ENCODE data around the gene PLSCR1. TPM values are rescaled to one million over a fixed set of nuclear protein-coding genes. Genes with fewer than 3 reads are reported as not detected.
"Not testable (repeated sequence)": the region's sequence is repeated elsewhere in the genome, so short reads cannot be mapped to it uniquely, and the experiment has no call there.

PLSCR1 gene
- polyA plus RNA-seq, 3 donors, result 67.5 to 82.7 (median 75.6) TPM

GRCh38 chr3:146522174-146523158 is 21.9 kb downstream of the PLSCR1 start:
- DNase-seq, result not testable (repeated sequence)

DNA sequence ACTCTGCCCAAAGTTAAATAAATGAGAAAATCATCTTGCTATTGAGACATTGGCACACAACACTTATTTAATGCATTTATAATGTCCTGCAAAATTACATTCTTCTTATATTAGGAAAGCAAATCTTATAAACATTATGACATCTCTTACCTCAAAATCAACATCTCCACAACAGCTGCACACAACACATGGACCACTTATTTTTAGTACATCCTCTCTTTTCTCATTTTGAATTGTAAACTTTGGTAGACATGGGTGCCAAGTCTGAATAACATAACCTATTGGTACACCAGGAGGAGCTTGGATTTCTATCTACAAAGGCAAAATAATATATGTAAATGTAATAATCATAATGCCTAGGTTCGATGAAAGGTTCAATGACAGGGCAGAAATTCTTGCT is 23.0 kb downstream of the PLSCR1 start:
- no peak for DNase-seq

DNA sequence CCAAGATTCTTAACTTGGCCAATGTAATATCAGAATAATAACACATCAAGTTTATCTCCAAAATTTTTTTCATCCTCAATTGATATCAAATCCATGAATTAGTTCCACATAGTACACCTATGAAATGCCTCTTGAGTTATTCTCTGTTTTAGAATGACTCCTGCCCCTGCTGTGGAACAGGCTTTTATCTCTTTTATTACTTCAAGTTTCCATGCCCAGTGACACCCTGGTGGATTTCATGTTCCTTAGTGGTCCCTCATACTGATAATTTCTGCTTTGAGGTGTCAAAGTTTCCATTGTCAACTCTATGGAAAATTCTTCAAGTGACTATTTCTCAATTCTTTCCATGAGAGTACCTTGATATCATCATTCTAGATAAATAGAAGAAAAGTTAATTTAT is 24.6 kb downstream of the PLSCR1 start:
- DNase-seq, result no peak

- no peak for DNase-seq
Measured at GRCh38 chr3:146517684-146518435, 26.5 kb downstream of the PLSCR1 start.

GRCh38 chr3:146513386-146514051 is 30.9 kb downstream of the PLSCR1 start:
- no peak for DNase-seq

- peak; percentile 52 for DNase-seq
Measured at GRCh38 chr3:146511402-146512134, 32.8 kb downstream of the PLSCR1 start.

GRCh38 chr3:146507331-146508120 is 36.9 kb downstream of the PLSCR1 start:
- DNase-seq, result no peak

DNA sequence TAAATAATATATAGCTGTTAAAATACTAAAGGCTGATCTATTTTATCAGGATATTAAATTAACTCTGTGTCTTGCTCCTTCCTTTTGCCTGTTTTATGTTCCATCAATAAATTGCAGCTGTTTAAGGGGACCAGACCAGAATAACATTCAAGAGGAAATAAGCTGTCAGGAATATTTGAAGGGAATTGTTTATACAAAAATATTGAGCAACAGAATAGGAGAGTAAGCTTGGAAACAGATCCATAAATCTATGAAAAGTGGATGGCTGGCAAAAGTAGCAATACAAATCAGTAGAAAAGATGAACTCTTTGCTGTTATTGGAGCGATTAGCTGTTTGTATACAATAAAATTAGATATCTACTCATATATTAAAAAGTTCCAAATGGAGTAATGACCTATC is 38.9 kb downstream of the PLSCR1 start:
- peak; percentile 27 for DNase-seq

GRCh38 chr3:146504498-146505197 is 39.8 kb downstream of the PLSCR1 start:
- no peak for DNase-seq

- DNase-seq, result no peak
Measured at GRCh38 chr3:146503461-146504202, 40.8 kb downstream of the PLSCR1 start.

DNA sequence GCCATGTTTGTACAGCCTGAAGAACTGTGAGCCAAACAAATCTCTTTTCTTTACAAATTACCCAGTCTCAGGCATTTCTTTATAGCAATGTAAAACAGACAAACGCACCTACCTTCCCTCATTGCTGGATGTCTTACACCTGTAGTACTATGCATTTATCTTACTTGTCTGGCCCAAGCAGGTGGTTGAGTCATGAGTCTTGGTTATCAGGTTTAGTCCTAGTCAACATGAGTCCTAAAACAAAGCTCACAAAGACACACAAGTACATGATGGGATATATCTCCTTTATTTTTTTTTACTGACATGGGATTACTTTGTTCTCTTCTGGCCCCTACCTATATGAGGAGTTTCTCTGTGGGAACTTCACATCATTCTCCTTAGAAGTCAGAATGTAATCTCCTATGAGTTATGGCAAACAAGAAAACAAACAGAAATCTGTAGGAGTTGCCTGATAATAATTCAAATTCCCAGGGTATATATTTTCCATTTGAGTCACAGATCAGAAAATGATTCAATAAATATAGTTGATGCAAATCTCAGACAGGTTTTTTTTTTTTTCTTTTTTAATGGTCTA is 41.4 kb downstream of the PLSCR1 start:
- no peak for DNase-seq

- no peak for DNase-seq
Measured at GRCh38 chr3:146501752-146502151, 42.7 kb downstream of the PLSCR1 start.

DNA sequence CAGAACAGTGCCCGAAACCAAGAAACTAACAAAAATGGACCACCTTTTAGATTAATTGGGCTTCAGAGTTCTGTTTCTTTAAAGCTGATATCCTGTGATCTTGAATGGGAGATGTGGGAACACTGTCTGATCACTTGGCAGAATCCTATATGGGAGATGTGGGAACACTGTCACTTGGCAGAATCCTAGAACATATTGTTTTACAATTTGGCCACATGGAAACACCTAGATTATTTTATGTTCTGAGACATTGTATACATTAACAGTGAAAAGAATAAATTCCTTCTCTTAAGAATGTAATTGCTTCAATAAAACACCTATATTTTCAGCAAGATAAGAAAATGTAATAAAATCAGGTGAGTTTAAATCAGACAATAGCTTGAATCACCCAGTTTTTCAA is 44.7 kb downstream of the PLSCR1 start:
- DNase-seq, result no peak

GRCh38 chr3:146498002-146498736 is 46.2 kb downstream of the PLSCR1 start:
- DNase-seq, result no peak

DNA sequence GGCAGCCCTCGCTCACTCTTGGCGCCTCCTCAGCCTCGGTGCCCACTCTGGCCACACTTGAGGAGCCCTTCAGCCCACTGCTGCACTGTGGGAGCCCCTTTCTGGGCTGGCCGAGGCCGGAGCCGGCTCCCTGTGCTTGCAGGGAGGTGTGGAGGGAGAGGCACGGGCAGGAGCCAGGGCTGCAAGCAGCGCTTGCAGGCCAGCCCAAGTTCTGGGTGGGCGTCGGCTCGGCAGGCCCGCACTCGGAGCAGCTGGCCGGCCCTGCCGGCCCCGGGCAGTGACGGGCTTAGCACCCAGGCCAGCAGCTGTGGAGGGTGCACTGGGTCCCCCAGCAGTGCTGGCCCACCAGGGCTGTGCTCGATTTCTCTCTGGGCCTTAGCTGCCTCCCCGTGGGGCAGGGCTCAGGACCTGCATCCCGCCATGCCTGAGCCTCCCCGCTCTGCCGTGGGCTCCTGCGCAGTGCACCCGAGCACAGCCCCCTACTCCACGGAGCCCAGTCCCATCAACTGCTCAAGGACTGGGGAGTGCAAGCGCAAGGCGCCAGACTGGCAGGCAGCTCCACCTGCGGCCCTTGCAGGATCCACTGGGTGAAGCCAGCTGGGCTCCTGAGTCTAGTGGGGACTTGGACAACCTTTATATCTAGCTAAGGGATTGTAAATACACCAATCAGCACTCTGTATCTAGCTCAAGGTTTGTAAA is 47.1 kb downstream of the PLSCR1 start:
- DNase-seq, result not testable (repeated sequence)

DNA sequence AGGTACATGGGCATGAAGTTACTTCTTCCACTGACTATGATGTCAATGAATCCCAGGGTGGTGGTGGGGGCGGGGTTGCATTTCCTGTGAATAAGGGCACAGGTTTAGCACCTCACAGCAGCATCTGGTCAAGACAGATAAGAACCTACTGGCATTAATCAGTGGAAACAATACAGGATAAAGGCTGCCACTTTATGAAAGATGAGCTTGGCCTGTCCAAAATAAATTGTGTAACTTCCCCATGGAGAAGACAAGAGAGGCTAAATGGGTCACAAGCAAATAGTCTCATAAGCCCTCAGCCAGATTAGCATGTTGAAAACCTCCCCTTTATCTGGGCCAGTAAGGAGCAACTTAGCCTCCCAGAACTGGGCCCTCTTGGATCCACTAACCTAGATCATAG is 47.7 kb downstream of the PLSCR1 start:
- DNase-seq, result no peak

DNA sequence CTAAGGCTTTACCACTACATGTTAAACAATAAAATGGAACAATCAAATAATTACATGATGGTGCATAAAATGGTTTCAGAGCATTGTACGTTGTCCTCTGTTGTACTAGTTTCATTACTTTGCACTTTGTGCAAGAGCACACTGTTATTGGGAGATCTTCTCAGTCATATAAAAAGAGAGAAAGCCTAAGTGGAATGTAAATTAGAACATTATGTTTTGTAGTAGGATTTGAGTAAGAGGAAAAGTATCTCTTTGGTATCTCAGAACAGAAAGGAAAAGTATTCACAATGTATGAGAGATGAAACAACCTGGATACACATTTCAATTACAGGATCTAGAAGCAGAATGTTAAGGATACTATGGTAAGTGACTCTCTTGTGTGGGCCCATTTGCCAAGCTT is 48.2 kb downstream of the PLSCR1 start:
- no peak for DNase-seq

DNA sequence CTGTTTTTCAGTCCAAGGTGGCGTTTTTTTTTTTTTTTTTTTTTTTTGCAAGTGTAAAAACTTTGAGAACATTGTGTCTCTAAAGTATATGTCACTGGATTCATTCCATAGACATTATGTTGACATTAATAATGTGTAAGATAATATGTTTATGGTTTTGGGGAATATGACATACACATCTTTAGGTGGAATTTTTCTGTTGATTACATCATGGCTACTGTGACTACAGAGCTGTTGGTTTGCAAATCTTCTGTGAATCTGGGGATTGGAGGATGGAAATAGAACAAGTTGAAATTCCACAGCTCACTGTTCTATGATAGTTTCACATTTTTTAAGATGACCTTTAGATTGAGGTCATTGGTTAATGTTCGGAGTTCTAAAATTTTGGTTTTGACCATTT is 50.6 kb downstream of the PLSCR1 start:
- DNase-seq, result no peak

Measured in renal pelvis (tissue), 4 donors.